ENCODE data around the gene GDE1. TPM values are rescaled to one million over a fixed set of nuclear protein-coding genes. Genes with fewer than 3 reads are reported as not detected.

Gene GDE1
- total RNA-seq, 1 experiment from 2014 or later: 48.6 TPM

DNA sequence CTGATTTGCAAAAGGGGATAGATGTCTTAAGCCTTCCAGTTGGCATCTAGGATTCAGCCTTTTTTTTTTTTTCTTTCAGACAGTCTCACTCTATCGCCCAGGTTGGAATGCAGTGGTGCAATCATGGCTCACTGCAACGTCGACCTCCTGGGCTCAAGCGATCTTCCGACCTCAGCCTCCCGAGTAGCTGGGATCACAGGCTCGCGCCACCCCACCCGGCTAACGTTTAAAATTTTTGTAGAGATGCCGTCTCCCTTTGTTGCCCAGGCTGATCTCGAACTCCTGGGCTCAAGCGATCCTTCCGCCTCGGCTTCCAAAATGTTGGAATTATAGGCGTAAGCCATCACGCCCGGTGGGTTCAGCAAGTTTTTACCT is 1.3 kb upstream of the GDE1 start:
- H3K4me1 Mint-ChIP-seq: peaks cover 42 to 47% of the 10 kb centered on the region in 2 experiments
- H4K8ac ChIP-seq (replicated peaks; ENCODE audit: insufficient read length, low read depth, low read length): no peak overlapping the region
- no peak overlapping the region for H3K27ac ChIP-seq (ENCODE audit: insufficient read length, low read depth, low read length)
- H3K4me2 ChIP-seq (ENCODE audit: insufficient read depth, insufficient read length, low read length): no peak overlapping the region
- peaks cover 7% of the 10 kb centered on the region; the same call in 1 of the 2 replicates for H3K79me2 ChIP-seq (ENCODE audit: insufficient read depth, low read length)
- H3K23me2 ChIP-seq (ENCODE audit: insufficient read length, low read depth, low read length, poor library complexity, severe bottlenecking): peaks cover 18% of the 10 kb centered on the region
- H3K36me3 Mint-ChIP-seq (ENCODE audit: insufficient read depth in 1 of 3, low read depth in 3 of 3): peaks cover 0 to 14% (median 0%) of the 10 kb centered on the region in 3 experiments; a peak in 4 of 7 replicates
- no peak overlapping the region for H3K56ac ChIP-seq (ENCODE audit: insufficient read length, low read depth, low read length)
- H3K23ac ChIP-seq (ENCODE audit: insufficient read length, low read depth, low read length): no peak overlapping the region
- no peaks in the 10 kb centered on the region for H3K9me3 ChIP-seq (ENCODE audit: control insufficient read depth, low read depth, low read length)
- H2BK120ac ChIP-seq (ENCODE audit: low read depth, low read length, poor library complexity, severe bottlenecking): no peak overlapping the region
- H2AFZ ChIP-seq (ENCODE audit: low read length): no peak overlapping the region
- DNase-seq: no peak
- H3K4ac ChIP-seq (ENCODE audit: low read depth, low read length): no peak overlapping the region
- H3K18ac ChIP-seq (ENCODE audit: insufficient read length, low read depth, low read length): no peak overlapping the region
- H3K27ac Mint-ChIP-seq: peak overlapping the region in 1 of 3 experiments; percentile 73; a peak in 1 of 7 replicates
- peak overlapping the region in 1 of 2 experiments; percentile 96; a peak in 3 of 5 replicates for H3K4me3 Mint-ChIP-seq
- H3K9ac ChIP-seq (ENCODE audit: extremely low read depth, insufficient read length, low read length): no peak overlapping the region
- 0 out of 2 replicates have a peak, but pooled peaks cover 3% of the 10 kb centered on the region for H3K4me1 ChIP-seq (ENCODE audit: insufficient read depth, low read length)
- H3K79me1 ChIP-seq (ENCODE audit: insufficient read depth, low read depth, low read length, poor library complexity, severe bottlenecking): no peaks in the 10 kb centered on the region
- H3K14ac ChIP-seq (ENCODE audit: insufficient read depth, low read length): no peak overlapping the region
- H4K91ac ChIP-seq (ENCODE audit: insufficient read length, low read depth, low read length): no peak overlapping the region
- H2BK15ac ChIP-seq (ENCODE audit: low read depth, low read length): no peak overlapping the region
- no CpG with 5 or more reads among the region's 18 CpGs for WGBS (ENCODE audit: extremely low coverage, insufficient read length, low lambda C conversion rate)
- H4K20me1 ChIP-seq (ENCODE audit: control insufficient read depth, insufficient read depth, insufficient read length): no peaks in the 10 kb centered on the region
- no peaks in the 10 kb centered on the region for H3K9me3 Mint-ChIP-seq
- no peaks in the 10 kb centered on the region for H3K27me3 ChIP-seq (ENCODE audit: insufficient read depth, low read length)
- H2AK5ac ChIP-seq (ENCODE audit: insufficient read length, low read length): no peak overlapping the region
- no peak overlapping the region for H2BK12ac ChIP-seq (ENCODE audit: insufficient read length, low read depth, low read length)
- TF ChIP-seq CTCF (conservative IDR thresholded peaks at IDR 0.05): no peak
- H2BK5ac ChIP-seq (ENCODE audit: insufficient read length, low read length): no peak overlapping the region
- no peaks in the 10 kb centered on the region for H3K27me3 Mint-ChIP-seq (ENCODE audit: low read depth)
- no peak overlapping the region for H4K5ac ChIP-seq (ENCODE audit: insufficient read length, low read depth, low read length)
- no peak overlapping the region for H3T11ph ChIP-seq (ENCODE audit: low read length)
- no peak overlapping the region for H2BK20ac ChIP-seq (ENCODE audit: low read depth, low read length, poor library complexity, severe bottlenecking)
